ENCODE measurements around the gene ZNF778.
A peak's percentile ranks its signal among the peaks of the same experiment; 100 is the strongest.

The ZNF778 gene

DNA sequence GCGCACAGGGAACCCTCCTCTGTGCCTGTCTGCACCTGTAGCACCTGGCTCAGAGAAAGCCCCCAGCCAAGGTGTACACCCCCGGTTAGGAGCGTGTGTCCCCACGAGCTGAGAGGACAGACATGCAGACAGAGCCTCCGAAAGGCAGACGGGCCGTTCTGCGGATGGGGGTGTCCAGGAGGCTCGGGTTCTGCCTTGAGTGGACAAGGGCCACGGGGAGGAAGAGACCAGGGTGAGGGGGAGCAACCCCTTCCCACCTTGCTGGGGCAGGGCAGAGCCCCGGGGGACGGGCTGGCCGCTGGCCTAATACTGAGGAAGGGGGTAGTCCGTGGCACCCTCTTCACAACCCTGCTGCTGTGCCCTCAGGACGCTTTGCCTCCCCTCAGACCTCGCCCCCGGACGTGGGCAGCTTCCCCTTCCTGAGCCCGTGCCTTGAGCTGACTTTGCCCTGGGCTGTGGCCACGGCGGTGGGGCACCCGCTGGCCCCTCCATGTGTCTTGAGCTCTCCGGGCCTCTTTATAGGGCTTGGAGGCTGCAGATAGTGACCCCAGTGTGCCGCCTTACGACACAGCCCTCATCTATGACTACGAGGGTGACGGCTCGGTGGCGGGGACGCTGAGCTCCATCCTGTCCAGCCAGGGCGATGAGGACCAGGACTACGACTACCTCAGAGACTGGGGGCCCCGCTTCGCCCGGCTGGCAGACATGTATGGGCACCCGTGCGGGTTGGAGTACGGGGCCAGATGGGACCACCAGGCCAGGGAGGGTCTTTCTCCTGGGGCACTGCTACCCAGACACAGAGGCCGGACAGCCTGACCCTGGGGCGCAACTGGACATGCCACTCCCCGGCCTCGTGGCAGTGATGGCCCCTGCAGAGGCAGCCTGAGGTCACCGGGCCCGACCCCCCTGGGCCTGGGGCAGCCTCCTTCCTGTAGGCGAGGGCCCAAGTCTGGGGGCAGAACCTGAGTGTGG lies 22.9 kb upstream of the ZNF778 start:
- DNase-seq = no peak

DNA sequence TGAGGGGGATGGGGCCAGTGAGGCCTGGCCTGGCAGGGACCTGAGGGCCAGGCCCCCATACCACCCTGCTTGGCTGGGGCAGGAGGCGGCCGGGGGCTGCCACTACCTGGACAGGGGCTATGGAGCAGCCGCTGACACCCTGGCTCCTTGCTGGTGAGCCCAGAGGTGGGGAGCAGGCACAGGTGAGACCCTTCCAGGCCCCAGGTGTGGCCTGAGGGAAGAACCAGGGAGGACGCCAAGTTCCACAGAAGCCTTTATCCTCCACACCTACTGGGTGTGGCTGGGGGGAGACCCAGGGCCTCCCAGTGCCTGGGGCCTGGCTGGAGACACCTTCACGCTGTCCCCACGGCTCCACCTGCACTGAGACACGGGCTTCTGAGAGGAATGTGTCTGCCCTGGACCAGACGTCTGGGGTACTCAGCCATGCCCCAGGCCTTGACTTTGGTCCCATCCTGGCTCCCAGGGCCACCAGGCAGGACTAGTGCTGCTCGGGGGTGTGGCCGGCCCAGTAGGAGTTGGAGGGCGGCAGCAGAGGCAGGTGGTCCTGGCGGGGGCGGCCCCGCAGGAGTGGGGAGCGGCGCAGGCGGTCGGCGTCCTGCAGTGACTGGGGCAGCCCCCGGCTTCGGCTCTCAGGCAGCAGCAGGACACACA lies 21.9 kb upstream of the ZNF778 start:
- no peak for DNase-seq

DNA sequence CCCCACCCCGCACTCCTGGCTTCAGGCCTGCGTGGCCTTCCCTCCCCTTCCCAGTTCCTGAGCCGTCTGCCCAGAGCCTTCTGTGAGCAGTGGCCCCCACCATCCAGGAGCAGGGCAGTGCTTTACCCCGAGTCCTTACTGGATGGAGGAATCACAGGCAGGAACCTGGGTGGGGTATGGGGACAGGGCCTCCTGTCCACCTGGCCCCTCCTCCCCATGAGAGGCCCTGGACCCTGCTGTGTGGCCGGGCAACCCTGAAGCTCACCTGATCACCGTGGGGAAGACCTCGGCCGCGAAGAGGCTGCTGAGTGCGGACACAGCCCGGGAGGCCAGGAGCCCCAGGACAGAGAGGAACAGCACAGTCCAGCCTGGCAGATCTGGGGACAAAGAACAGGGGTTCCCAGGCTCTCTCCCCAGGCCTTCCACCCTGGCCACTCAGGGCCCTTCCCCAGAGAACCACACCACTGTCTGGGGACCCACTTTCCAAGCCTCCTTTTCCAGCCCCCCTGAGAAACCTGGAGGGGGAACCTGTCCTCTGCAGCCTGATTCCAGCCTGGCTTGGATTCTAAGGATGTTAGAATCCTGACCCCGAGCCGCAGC lies 20.4 kb upstream of the ZNF778 start:
- no peak for DNase-seq

DNA sequence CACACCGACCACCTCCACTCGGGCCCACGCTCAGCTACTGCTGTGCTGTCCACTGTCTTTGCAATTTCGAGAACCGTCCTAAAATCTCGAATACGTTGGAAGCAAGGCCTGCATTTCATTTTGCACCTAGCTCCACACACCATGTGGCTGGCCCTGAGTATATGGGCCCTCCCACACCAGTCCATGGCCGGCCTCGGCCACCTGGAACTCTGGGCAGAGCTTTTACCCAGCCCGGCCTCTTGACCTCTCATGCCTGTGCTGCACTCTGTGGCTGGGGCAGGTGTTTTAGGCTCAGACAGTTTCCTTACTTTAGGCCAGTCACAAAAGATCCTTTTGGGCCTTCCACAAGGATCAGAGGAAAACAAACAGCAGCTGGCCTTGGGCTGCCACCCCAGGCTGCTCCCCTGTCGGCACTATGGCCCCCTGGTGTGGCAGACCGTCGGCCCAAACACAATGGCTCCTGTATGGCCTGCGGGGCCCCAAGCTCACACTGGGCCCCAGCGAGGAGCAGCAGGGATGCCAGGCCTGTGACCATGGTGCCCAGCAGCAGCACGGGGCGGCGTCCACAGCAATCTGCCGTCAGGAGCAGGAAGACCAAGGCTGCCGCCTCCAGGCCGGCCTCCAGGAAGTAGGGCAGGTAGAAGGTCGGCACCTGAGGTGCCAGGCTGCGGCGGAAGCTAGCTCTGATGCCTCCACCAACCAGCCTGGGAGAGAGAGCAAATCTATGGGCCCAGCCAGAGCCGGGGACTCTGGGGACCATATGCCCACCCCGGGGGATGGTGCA lies 19.7 kb upstream of the ZNF778 start:
- no peak for DNase-seq

DNA sequence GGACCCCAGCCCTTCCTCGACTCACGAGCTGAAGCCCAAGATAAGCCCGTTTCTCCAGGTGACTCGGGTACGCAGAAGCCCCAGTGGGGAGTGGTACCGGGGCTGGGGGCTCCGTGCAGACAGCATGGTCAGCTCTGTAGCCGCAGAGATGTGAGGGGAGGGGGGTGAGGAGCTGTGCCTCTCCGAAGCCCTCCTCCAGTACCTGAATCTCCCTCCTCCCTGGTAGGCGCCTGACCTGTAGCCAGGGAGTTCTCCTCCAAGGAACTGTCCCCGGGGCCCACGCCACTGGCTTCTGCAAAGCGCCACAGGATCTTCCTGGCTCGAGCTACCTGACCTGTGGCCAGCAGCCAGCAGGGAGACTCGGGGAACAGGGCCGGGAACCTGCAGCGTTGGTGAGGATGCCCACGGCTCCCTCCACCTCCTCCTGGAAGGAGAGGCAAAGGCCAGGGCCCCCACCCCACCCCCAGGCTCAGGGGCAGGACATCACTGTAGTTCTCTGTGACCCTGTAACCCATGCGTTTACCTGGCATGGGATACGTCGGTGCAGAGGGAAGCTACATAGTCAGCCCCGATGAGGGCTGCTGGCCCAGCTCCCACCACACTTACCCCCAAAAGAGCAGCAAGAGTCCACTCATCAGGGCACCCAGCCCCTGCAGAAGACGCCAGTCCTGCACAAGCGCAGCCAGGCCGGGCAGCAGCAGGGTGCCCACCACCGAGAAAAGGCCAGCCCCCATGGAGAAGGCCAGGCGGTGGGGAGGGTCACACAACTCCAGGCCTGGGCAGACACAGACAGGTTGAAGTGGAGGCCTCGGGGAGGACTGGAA lies 18.9 kb upstream of the ZNF778 start:
- DNase-seq = no peak

DNA sequence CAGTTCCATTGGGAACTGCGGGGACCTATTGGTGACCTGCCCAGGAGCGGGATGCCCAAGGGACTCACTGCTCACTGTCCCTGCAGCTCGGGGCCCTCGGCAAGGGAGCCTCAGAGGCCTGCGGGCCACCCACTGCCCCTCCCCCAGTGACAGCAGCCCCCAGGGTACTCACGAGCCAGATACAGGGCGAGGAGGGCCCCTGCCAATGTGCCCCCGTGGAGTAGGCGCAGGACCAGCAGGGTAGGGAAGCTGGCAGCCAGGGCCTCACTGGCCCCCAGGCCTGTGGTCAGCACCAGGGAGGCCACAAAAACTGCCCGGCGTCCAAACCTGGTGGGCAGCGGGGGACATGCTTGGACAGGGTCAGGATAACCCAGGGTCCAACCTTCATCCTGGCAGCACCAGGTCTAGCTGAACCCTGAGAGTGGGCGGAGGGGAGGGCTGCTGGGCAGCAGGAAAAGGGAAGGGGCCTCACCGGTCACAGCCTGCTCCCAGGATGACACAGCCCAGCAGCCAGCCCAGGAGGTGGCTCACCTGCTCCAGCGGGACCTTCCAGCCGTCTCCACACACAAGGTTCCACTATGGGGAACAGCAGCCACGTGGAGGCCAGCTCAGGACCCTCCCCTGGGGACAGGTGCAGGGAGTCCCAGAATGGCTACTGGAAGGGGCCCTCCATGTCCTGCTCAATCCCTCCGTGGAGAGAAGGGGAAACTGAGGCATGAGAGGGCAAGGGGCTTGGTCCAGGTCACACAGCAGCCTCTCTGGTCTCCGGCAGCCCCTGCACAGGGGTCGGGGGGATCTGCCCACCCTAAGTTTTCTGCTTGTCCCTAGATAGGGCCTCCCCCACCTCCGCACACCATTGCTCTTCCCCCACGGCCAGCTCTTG lies 18.0 kb upstream of the ZNF778 start:
- DNase-seq = no peak

DNA sequence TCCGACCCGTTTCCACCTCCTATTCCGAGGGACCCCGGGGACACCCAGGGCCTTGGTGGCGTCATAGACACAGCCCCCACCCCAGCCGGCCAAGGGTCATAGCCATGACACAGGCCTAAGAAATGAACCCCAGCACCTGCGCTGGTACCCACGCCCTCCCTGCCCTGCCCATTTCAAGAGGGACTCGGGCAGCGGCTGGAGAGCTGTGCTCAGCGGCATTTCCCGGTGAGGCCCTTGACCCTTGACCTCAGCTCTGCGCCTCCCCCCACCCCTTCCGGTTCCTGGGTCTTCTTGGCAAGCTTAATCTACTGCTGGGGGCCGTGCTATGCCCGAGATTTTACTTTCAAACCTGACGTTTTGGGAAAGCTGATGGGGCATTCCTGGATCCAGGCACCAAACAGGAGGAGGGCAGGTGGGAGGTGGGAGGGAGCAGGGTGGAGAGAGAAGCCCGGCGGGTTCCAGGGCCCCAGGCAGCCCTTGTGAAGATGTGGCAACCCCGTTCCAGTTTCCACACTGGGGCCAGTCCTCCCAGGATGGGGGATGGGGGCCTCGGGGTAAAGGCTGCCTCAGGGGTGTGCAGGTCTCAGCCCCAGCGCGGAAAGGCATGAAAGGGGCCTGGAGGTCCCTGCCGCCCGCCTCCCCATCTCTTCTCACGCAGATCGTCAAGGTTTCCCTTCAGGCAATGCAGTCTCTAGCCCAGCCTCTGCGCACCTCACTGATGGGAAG lies 17.2 kb upstream of the ZNF778 start, which contains the start of gene SLC22A31:
TSS of gene SLC22A31 (minus strand) at position 414 of the 726 bp plus-strand sequence. CDS start at position 378, 36 bp downstream.
- DNase-seq = no peak

DNA sequence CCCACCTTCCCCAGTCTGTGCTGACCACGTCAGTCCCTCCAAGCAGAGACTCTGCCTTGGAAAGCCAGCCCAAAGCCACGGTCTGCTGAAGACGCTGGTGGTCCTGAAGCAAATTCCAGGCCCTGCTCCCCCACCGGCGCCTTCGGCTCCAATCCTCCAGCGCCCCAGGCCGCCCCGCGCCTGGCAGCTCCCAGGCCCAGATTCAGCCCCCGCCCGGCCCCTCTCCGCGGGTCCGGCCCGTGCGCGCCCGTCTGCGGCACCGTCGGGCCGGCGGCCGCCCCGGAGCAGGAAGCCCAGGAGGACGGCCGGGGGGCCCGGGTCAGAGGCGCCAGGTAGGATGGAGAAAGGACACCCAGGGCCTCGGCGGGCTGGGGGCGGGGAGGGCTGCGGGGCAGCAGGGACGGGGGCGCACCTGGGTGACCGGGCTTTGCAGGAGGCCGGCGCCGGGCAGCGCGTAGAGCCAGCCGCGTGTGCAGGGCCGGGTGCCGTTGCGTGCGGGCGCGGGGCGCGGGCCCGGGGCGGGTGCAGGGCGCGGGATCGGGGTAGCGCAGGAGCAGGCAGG lies 16.6 kb upstream of the ZNF778 start:
- no peak for DNase-seq

DNA sequence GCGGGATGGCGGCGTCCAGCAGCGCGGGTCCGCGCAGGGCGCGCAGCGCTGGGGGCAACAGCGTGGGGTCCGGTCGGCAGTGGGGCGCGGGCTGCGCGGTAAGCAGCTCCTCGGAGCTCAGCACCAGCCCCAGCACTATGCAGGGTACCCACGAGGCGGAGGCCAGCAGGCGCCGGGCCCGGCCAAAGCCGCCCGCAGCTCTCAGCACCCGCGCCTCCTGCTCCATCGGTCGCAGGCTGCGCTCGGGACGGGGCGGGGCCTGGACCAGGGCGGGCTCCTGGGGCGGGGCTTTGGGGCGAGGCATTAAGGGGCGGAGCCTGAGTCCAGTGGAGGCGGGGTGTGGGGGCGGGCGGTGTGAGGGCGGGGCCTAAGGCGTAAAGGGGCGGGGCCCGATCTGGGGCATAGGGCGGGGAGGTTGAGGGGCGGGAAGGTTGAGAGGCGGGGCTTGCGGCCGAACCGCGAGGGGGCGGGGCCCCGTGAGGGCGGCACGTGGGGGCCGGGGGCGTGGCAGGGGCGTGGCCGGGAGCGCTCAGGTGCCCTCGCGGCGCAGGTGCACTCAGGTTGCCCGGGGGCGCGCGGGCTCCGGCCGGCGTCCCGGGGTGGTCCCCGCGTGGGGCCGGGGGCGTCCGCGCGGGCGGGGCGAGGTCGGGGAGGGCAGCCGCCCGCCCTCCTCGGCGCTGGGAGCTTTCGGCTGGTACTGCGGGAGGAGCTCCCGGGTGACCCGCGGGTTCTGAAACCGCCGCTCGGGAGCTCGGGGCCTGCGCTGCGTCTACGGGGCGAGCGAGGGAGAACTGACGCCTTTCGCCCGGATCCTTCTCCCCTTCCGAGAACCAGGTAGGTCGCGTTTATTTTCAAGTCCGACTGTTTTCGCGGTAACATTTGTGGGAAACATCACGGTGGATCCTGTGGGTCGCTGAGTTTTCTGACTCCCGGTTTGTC lies 15.8 kb upstream of the ZNF778 start:
- peak in 1 of 2 donors; percentile 48 for DNase-seq

DNA sequence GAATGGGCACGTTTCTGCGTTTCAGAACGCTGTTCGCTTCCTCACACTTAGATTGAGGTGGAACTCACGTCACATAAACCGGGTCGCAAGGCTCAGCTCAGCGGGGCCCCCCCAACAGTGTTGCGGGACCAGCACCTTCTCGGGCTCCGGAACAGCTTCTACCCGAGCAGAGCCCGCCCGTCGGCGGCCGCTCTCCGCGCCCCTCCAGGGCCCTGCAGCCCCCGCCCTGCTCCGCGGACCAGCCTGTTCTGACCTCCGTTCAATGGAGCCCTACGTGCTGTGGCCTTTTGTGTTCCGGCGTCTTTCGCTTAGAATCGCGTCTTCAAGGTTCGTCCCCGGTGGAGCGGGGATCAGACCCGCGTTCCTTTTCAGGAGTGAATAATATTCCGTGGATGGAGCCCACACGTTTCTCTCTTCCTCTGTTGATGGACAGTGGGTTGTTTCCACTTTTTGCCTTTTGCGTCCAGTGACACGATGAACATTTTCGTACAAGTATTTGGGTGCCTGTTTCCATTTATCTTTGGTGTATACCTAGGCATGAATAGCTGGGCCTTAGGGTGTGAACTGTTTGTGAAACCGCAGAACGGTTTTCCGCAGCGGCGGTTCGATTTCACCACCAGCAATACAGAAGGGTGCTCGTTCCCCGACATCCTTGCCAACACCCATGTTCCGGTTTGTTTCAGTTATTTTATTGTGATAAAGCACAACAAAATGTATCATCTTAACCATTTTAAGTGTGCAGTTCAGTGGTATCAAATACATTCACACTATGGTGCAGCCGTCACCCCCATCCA lies 14.9 kb upstream of the ZNF778 start:
- no peak for DNase-seq

DNA sequence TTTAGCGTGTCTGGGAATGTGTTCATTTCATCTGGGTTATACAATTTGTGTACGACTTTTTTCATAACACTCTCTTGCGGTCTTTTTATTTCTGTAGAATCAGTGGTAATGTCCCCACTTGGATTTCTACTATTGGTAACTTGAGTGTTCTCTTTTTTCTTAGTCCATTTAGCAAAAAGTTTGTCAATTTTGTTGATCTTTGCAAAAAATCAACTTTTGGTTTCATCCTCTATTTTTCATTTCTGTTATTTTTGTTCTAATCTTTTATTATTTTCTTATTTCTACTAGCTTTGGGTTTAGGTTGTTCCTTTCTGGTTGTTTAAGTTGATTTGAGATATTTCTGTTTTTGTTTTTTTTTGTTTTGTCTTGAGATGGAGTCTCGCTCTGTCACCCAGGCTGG lies 9.5 kb upstream of the ZNF778 start:
- DNase-seq = no peak

DNA sequence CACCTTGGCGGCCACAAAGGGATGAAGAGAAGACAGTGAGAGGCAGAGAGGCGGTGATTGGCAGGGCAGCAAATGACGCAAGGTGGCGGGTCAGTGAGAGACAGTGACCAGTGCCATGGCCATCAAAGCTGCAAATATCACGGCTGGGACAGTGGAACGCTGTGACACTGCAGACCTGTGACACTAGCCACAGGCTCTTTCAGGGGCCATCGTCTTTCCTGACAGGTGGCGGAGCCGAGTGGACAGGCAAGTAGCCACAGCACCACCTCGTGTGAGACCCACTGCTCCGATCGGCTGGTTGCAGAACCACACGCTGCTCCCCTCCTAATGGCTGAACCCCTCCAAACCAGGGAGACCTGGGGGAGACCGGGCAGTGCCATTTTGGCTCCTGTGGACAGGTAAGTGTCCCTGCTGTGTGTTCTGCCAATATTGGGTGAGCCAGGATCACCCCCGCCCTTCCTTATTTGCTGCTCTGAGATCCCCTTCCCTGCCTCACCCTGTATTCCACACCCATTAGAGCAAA lies 7.9 kb upstream of the ZNF778 start:
- DNase-seq = no peak

DNA sequence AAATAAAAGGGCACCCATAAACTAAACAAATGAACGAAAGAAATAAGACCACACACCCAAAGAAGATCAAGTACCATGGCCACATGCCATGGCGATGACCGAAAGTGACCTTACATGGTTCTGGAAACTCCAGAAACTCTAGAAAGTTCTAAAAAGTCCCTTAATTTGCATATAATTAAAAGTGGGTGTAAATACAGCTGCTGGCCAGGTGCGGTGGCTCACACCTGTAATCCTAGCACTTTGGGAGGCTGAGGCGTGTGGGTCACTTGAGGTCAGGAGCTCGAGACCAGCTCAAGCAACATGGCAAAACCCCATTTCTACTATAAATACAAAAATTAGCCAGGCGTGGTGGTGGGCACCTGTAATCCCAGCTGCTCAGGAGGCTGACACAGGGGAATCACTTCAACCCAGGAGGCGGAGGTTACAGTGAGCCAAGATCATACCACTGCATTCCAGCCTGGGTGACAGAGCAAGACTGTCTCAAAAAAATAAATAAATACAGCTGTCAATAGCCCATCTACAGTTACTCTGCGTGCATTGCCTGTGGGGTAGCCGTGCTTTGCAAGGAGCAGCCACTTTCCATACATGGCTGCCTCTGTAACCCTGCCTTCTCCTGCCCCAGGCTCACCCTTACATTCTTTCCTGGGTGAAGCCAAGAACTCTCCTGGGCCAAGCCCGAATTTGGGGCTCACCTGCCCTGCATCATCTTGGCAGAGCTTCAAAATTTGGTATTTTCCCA lies 7.2 kb upstream of the ZNF778 start:
- DNase-seq = no peak

DNA sequence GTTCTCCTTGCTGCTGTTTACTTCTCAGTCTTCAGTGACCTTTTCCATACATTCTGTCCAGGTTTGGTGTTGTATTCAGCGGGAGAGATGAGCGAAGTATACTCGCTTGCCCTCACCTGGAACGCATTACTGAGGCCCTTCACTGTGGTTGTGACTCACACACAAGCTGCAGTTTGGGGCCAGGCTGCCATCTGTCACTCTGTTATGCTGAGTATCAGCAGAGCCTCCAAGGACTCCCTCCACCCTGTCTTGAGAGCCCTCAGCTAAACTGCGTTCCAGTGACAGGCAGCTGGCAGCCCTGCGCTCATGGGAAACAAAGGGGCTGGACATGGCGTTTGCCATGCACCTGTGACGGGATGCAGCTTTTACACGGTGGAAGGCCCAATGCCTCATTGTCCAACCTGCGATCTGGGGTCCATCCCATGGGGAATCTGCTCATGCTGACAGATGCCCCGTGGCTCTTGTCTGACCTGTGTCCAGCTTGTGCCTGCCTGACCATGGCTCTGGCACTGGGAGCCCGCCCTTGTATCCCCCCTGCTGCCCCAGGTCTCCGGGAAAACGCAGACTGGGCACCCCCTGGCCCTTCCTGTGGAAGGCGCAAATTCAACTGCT lies 6.5 kb upstream of the ZNF778 start:
- DNase-seq = no peak

DNA sequence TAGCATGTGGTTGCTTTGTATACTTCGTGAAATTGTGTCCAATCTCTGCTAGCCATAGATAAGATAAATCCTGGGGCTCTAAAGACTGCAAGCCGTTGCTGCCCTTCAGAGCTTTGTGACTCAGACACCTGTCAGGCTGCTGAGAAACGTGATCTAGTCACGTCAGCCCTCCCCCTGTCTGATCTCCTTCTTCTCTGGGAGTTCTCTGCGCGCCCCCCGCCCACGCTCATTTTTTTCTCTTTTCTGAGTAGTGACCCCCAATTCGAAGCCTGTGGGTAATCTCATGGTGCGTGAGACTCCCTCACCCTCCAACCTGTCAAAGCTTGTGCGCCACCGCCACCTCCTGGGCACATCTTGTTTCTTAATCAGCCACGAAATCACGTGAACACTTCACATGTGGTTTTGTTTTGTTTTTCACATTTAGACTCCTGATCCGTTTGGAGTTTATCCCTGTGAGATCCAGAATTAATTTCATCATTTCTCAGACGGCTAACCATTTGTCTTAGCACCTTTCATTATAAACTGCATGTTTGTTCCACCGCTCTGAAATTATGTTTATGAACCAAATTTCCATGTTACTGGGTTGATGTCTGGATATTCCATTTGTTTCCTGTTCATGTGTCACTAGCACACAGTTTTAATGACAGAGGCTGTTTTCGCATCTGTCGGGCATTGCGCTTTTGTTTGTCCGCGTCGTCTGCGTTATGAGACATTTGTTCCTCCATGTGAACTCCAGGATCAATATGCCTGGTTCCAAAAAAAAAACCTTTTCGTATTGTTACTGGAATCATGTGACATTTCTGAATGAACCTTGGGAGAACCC lies 977 bp upstream of the ZNF778 start:
- peak; percentile 40 to 58 for DNase-seq

DNA sequence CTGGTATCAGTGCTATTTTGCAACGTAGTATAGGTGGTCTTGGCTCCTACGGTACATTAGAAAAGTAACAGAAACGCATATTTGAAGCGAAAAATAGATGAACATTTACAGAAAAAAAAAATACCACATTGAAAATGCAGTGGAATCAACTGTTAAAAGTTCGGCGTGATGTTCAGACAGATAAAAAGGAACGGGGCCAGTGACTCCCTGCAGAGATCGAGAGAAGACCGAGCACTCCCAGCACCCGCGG lies 440 bp upstream of the ZNF778 start:
- no peak for DNase-seq
